NB4 (cell line): ENCODE results near the gene TAOK1.
"Not testable (repeated sequence)": the region's sequence is repeated elsewhere in the genome, so short reads cannot be mapped to it uniquely, and the experiment has no call there.

Source experiments
- DNase-seq: peaks from one replicate; pipeline ENCODE4 v3.0.0; 2010; ENCODE audit warnings: low read depth
- H3K4me3 ChIP-seq: one replicate; pipeline ENCODE4 v1.5.1; 2011; ENCODE audit warnings: mild to moderate bottlenecking, low read depth, low read length, moderate library complexity
- MAX ChIP-seq: IDR thresholded peaks from 2 replicates; pipeline ENCODE4 v1.6.1; 2011; ENCODE audit warnings: low read depth, low read length
- MYC ChIP-seq: IDR thresholded peaks from 2 replicates; pipeline ENCODE4 v1.6.1; 2011; ENCODE audit warnings: low read depth, low read length
- POLR2A ChIP-seq: IDR thresholded peaks from 2 replicates; pipeline ENCODE4 v1.6.1; 2011; ENCODE audit warnings: mild to moderate bottlenecking; ENCODE audit not compliant: insufficient read length; ENCODE audit errors: extremely low read depth
- TF ChIP-seq, protein P1 (sequence below): IDR thresholded peaks from one replicate; pipeline ENCODE4 v1.5.1; 2012; ENCODE audit warnings: low read depth, low read length

The TAOK1 gene

GRCh38 chr17:29546830-29547229 lies 156.7 kb downstream of the TAOK1 start:
- TF ChIP-seq POLR2A (no peak), MYC (no peak), MAX (no peak)
- TF ChIP-seq, protein P1, sequence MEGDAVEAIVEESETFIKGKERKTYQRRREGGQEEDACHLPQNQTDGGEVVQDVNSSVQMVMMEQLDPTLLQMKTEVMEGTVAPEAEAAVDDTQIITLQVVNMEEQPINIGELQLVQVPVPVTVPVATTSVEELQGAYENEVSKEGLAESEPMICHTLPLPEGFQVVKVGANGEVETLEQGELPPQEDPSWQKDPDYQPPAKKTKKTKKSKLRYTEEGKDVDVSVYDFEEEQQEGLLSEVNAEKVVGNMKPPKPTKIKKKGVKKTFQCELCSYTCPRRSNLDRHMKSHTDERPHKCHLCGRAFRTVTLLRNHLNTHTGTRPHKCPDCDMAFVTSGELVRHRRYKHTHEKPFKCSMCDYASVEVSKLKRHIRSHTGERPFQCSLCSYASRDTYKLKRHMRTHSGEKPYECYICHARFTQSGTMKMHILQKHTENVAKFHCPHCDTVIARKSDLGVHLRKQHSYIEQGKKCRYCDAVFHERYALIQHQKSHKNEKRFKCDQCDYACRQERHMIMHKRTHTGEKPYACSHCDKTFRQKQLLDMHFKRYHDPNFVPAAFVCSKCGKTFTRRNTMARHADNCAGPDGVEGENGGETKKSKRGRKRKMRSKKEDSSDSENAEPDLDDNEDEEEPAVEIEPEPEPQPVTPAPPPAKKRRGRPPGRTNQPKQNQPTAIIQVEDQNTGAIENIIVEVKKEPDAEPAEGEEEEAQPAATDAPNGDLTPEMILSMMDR: no peak
- no peak for DNase-seq
- H3K4me3 ChIP-seq: no peak overlapping the region

- no peak overlapping the region for H3K4me3 ChIP-seq
- DNase-seq: no peak
- TF ChIP-seq MAX: no peak
- no peak for TF ChIP-seq POLR2A
- TF ChIP-seq MYC: no peak
- TF ChIP-seq, protein P1: no peak
Measured at GRCh38 chr17:29549177-29549923, 159.2 kb downstream of the TAOK1 start.

GRCh38 chr17:29555840-29556239 lies 165.7 kb downstream of the TAOK1 start:
- TF ChIP-seq MYC (no peak), POLR2A (no peak), MAX (no peak)
- TF ChIP-seq, protein P1: no peak
- H3K4me3 ChIP-seq: no peak overlapping the region
- no peak for DNase-seq

DNA sequence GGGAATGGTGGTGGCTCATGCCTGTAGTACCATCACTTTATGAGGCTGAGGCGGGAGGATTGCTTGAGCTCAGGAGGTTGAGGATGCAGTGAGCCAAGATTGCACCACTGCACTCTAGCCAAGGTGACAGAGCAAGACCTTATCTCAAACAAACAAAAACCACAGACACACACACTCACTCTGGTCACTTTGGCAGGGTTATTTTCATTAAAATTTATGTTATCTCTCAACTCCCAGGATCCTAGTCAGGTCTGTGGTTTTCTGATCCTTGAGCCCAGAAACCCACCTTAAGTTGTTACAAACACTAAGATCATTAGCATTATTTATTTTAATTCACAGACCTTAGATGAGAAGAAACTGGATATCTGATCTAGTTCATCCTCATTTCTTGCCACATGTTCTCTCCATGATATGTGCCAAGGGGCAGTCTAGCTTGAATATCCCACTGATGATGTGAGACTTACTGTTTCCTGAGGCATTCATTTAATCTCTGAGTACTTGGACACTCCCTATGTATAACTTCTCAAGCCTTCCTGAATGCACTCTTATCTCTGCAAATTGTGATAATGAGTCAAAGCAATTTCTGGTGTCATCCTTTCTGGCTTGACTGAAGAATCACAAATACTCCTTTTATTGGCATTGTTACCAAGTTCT lies 167.0 kb downstream of the TAOK1 start:
- DNase-seq: no peak
- no peak overlapping the region for H3K4me3 ChIP-seq
- TF ChIP-seq MYC: no peak
- no peak for TF ChIP-seq MAX
- TF ChIP-seq POLR2A: no peak
- TF ChIP-seq, protein P1: no peak

DNA sequence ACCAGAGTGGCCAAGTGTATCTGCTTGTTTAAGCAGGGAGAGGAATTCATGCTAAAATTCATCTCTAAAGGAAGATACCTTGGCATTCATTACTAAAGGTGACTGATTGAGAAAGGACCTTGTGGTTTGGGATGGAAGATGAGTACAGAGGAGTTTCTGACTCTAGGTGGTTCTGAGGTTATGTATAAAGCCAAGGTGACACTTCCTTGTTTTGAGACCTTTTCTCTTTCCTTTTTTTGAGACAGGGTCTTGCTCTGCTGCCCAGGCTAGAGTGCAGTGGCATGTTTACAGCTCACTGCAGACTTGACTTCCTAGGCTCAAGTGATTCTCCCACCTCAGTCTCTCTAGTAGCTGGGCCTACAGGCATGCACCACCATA lies 167.6 kb downstream of the TAOK1 start:
- no peak for DNase-seq
- TF ChIP-seq, protein P1: no peak
- TF ChIP-seq POLR2A (no peak), MYC (no peak), MAX (no peak)
- H3K4me3 ChIP-seq: no peak overlapping the region

DNA sequence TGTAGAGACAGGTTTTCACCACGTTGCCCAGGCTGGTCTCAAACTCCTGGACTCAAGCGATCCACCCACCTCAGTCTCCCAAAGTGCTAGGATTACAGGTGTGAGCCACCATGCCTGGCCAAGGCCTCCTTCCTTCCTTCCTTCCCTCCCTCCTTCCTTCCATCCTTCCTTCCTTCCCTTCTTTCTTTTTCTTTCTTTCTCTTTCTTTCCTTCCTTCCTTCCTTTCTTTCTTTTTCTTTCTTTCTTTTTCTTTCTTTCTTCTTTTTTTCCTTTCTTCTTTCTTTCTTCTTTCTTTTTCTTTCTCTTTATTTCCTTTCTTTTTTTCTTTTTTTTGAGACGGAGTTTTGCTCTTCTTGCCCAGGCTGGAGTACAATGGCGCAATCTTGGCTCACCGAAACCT lies 168.0 kb downstream of the TAOK1 start:
- not testable (repeated sequence) for DNase-seq, H3K4me3 ChIP-seq
